CD4-positive, alpha-beta T cell treated with Interleukin-15 for 4 hours (primary cell): ENCODE results near the gene PRSS57.
"Not testable (repeated sequence)": the region's sequence is repeated elsewhere in the genome, so short reads cannot be mapped to it uniquely, and the experiment has no call there.

Experiments
- DNase-seq: peaks from one replicate; pipeline ENCODE4 v3.0.0-alpha.2; 2020; ENCODE audit warnings: low spot score

Gene PRSS57

GRCh38 chr19:723247-723646 lies 28.0 kb upstream of the PRSS57 start:
- no peak for DNase-seq

DNA sequence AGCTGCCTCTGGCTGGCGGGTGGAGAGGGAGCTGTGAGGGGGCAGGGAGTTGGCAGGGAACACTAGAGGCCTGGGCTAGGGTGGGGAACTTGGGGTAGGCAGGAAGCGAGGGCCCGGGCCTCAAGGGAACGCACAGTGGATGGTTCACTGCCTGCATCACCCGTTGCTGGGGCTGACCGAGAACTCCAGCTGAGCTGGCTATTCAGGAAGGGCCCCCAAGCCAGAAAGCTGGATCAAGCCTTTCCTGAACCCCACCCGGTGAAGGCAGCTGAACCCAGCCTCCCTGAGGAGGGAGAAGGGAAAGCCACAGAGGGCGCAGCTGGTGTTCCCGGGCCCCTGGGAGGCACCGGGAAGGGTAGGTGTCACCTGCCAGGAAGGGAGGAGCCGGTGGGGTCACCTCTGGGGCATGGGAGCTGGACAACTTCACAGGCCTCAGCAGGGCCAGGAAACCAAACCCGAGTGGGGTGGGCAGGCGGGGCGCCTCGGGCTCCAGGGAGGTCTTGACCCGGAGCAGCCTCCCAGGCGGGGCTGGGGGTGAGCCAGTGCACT lies 27.4 kb upstream of the PRSS57 start:
- no peak for DNase-seq

DNA sequence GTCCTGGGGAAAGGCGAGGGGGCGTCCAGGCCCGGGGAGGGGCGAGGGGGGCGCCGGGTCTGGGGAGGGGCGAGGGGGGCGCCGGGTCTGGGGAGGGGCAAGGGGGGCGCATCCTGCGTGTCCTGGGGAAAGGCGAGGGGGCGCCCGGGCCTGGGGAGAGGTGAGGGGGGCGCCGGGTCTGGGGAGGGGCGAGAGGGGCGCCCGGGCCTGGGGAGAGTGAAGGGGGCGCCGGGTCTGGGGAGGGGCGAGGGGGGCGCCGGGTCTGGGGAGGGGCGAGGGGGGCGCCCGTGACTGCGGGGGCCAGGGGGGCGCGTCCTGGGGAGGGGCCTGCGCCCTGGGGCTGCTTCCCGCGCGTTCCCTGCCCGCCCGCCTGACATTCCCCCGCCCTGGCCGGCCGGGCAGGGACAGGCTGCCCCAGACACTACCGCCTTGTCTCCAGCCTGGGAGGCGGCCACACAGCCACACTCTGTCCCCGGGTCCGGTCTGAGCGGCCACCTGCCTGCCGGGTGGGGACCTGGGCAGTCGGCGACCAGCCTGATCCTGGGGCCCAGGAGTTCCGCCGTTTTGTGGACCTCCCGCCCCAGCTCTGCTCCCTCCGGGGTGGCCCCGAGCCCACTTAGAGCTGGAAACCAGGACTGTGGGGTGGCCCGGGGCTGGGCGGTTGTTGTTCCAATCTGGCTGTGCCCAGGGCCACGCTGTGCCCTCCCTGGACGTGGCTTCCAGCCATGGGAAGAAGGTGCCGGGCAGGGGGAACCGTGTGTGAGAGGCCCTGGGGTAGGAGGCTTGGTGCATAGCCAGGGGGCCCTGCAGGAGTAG lies 25.3 kb upstream of the PRSS57 start:
- DNase-seq: no peak

- DNase-seq: no peak
These were observed 24.5 kb upstream of the PRSS57 start for GRCh38 chr19:719636-720344.

- no peak for DNase-seq
These were observed 23.8 kb upstream of the PRSS57 start for GRCh38 chr19:718991-719512.

DNA sequence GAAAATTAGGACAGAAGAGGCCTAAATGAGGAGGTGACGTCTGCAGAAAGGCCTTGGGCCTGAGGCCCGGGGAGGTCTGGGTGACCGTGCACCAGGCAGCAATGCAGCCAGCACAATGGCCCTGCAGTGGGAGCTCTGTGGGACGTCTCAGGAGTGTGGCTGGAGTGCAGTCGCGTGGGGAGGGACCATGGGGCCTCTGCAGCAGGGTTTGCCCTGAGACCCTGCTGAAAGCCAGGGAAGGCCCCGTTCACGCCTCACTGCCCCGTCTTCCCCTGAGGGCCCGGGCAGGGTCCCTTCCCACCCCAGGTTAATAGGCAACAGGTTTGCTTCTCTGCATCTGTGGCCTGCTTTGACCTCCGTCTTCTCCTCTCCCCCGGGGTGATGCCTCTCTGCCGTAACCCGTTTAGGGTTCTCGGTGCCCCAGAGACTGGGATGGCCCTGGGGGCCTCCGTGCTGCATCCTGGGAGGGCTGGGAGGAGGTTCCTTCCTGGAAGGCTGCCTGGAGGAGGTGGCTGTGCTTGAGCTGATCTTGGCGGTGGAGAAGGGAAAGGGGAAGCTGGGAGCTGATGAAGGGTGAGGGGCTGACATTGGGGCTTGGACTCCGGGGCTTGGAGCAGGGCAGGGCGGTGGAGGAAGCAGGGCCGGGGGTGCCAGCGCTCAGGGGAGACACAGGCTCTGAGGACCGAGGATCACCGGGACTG lies 23.1 kb upstream of the PRSS57 start:
- no peak for DNase-seq

- DNase-seq: no peak
These were observed 20.1 kb upstream of the PRSS57 start for GRCh38 chr19:715347-715746.

GRCh38 chr19:711254-711653 lies 16.0 kb upstream of the PRSS57 start:
- DNase-seq: no peak

DNA sequence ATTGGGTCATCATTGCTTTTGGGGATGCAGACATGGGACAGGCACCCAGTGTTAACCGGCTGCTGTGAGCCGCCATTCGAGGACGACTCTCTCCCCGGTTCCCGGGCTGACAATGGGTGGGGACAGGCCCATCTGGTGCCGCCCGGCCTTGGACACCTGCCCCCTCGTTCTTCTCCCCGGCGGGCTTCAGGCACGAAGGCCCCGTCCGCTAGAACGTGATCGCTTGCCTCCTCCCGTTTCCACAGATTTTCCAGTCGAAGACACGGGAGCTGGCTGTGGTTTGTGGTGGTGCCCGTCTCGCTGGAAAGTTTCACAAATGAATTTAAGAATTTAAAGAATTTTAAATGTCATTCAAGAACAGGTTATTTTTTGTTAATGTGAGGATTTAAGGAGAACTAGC lies 15.5 kb upstream of the PRSS57 start:
- DNase-seq: no peak

DNA sequence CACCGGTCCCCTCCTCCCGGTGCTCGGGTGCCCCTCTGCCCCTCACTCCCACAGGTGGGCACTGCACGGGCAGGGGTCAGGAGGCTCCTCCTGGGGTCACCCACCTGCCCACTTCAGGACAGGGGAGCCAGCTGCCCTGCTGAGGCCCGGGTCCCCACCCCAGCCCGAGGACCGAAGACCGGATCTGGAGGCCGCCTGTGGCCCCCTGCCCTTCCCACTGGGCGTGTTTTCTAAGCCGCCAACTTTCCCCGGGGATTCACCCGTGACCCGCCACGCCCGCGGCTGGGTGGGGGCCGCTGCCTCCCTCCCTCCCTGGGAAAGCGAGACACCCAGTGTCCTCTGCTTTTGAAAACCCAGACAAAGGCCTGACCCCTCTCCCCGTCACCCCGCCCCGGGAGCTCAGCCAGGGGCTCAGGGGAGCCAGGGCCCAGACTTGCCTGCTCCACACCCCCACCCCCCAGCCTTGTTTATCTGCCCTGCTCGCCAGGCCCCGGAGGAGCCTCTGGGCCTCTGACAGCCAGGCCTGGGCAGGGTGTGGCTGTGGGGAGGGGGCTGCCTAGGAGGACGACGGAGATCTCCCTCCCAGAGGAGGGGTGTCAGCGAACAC lies 14.8 kb upstream of the PRSS57 start:
- DNase-seq: no peak

GRCh38 chr19:709196-709964 lies 14.1 kb upstream of the PRSS57 start:
- DNase-seq: no peak

- DNase-seq: no peak
These were observed 13.2 kb upstream of the PRSS57 start, which contains the start of gene PALM for GRCh38 chr19:708154-709143. PALM (plus strand) TSS chr19:708935; CDS start chr19:709147, 212 bp downstream.

DNA sequence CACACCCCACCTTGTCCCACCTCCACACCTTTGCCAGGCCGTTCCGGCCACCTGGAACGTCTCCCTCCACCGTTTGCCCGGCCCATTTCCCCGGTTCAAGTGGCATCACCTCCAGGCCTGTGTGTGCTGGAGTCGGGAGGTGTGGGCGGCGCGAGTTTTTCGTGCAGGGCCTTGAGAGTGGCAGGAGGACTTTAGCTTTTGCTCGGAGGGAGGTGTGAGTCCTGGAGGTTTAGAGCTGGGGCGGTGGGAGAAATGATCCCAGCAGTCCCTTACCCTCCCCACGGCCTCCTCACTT lies 9.1 kb upstream of the PRSS57 start:
- DNase-seq: no peak

GRCh38 chr19:703651-704446 lies 8.6 kb upstream of the PRSS57 start:
- DNase-seq: peak; percentile 33

DNA sequence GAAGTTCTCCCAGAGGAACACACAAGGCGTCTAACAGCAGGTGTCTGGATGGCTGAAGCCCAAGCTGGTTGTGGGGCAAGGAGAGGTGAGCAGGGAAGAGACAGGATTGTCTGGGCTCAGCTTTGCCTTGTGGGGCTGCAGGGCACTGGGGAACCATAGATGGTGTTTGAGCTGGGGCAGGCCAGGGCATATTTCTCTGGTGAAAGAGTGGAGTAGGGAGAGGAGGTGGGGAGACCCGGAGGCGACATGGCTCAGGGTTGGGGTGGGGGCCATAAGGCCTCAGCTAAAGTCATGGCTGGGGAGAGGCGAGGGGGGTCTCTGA lies 8.0 kb upstream of the PRSS57 start:
- DNase-seq: no peak

DNA sequence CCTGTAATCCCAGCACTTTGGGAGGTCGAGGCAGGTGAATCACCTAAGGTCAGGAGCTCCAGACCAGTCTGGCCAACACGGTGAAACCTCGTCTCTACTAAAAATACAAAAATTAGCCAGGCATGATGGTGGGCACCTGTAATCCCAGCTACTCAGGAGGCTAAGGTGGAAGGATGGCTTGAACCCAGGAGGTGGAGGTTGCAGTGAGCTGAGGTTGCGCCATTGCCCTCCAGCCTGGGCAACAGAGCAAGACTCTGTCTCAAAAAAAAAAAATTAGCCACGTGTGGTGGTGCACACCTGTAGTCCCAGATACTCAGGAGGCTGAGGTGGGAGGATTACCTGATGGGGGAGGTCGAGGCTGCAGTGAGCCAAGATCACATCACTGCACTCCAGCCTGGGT lies 7.6 kb upstream of the PRSS57 start:
- DNase-seq: not testable (repeated sequence)

DNA sequence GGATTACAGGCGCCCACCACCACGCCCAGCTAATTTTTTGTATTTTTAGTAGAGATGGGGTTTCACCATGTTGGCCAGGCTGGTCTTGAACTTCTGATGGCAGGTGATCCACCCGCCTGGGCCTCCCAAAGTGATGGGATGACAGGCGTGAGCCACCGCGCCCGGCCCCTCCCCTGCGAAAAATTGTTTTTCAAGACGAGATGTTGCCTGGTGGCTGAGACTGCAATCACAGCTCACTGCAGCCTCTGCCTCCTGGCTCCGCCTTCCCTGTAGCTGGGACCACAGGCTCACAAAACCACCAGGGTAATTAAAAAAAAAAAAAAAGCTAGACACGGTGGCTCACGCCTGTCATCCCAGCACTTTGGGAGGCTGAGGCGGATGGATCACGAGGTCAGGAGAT lies 4.6 kb upstream of the PRSS57 start:
- DNase-seq: not testable (repeated sequence)

GRCh38 chr19:698529-698928 lies 3.3 kb upstream of the PRSS57 start:
- not testable (repeated sequence) for DNase-seq
